H4 (cell line): ENCODE measurements around the gene CAMKK1. TPM values are rescaled to one million over a fixed set of nuclear protein-coding genes. Genes with fewer than 3 reads are reported as not detected.

Experiments used
- DNase-seq: peaks from one replicate; pipeline ENCODE4 v3.0.0-alpha.2; 2015; ENCODE audit warnings: low spot score
- total RNA-seq: library from RNA; depleted of rRNA; stranded (reverse); fragments of >200 nt; shearing (Covaris generic); gene quantifications from 2 replicates; pipeline ENCODE4 v1.2.3, GENCODE V29; 2014; rRNA removed

The CAMKK1 gene
- 2.7 and 3.5 TPM in 2 replicates for total RNA-seq

DNA sequence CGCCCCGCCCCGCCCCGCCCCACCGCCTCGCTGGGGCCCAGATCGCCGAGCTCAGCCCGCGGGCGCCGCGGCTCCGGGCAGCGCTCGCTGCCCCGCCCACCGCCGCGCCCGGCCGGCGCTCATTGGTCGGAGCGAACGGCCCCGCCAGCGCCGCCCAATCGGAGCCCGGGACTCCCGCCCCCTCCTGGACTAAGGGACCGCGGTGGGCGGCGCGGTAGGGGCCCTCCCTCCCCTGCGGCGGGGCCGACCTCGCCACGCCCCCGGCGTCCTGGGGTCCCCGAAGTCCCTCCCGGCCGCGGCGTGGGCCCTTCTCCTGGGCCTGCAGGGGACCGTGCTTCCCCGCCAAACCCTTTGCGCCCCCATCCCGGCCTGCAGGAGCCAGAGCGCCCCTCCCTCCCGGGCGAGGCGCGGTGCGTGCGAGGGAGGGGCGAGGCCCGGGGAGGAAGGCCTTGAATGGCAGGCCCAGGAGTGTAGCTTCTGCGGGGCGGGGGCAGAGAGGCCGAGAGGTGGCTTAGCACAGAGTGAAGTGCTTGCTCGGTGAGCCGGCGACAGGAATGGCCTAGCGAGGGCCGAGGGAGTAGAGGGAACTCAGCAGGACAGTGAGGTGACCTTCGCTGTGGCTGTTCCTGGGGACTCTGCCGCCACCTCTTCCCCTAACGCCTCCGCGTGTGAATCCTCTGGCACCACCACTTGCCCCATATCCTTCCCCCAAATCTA lies at the start of gene CAMKK1:
CAMKK1 (minus strand) TSS at position 51 of the 717 bp plus-strand sequence. CDS start 7,366 bp downstream, outside the sequence.
- peak; percentile 59 for DNase-seq

DNA sequence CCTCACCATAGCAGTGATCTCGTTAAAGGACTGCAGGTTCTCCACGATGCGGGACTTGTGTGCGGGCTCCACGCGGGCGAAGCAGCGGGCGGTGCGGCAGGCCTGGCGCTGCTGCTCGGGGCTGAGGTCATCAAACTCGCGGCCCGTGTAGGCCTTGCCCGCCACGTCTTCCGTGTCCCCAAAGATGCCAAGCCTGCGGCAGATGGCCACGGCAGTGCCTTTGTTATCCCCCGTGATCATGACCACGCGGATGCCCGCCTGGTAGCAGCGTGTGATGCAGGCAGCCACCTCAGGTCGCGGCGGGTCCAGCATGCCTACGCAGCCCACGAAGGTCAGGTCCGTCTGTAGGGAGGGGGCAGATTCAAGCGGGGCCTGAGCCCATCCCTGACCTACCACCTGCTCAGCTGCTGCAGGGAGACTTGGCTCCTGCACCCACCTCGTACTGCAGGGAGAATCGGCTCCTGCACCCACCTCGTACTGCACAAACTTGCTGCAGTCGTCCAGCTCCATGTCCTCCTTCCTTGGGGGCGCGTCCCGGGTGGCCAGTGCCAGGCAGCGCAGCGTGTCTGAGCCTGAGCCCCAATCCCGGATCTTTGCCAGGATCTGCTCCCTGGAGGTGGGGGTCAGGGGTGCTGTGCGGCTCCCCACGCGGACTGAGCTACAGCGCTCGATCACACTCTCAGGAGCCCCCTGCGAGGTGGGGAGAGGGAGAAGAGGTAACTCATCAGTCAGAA lies 48.3 kb upstream of the CAMKK1 start:
- DNase-seq, result no peak

DNA sequence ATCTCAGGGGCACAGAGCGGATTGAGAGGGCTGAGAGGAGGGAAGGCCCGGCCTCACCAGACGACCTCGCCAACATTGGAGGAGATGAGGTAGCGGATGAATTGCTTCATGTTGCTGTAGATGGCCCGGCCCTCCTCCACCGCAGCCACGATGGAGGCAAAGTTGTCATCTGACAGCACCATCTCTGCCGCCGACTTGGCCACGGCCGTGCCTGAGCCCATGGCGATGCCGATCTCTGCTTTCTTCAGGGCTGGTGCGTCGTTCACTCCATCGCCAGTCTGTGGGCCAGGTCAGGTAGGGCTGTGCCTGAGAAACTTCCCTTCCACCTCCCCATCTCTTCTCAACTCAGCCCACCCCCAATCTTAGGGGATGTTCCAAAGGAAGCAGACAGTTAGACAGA lies 44.5 kb upstream of the CAMKK1 start:
- no peak for DNase-seq

DNA sequence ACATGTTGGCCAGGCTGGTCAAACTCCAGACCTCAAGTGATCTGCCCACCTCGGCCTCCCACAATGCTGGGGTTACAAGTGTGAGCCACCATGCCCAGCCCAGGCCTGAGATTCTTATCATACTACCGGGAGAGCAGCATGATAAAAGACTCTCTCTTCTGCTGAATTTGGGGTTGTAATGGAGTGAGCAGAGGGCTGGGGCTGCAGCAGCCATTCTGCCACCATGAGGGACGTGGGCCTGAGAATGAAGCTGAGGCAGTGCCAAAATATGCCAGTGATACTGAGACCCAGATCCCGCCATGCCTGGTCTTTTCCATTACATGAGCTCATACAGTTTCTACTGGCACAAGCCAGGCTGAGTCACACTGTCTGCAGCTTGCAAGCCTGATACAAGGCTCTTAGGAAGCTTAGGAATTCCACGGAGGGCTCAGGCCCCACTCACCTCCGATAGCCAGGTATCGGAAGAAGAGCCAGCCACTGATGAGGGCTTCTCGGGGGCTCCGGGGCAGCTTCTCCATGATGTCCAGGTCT lies 43.0 kb upstream of the CAMKK1 start:
- no peak for DNase-seq

DNA sequence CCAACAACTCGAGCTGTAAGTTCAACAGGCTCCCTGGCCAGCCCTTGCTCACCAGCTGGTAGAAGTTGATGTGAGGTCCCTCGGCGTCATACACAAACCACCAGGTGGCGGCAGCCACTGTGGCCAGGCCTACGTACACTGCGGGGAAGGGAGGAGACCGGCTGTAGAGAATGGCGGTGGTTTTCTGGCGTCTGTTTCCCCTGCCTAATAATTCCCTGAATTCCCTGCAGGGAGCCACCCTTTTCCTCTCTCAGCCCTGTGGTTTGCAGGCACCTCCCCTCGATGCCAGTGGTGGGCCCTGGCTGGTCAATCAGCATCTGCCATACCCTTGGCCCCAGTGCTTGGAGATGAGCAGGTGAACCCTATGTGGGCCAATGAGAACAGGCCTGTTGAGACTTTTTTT lies 42.3 kb upstream of the CAMKK1 start:
- DNase-seq, result peak; percentile 60

DNA sequence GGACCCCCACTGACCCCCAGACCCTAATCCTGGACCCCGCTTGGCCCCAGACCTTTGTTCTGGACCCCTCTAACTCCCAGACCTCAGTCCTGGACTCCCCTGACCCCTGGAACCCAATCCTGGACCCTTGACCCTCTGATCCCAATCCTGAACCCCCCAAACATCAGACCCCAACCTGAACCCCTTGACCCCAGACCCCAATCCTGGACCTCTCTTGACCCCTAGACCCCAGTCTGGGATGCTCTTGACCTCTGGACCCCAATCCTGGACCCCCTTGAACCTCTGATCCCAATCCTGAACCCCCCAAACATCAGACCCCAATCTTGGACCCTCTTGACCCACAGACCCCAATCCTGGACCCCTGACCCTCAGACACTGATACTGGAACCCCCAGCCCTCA lies 36.9 kb upstream of the CAMKK1 start:
- DNase-seq, result no peak

DNA sequence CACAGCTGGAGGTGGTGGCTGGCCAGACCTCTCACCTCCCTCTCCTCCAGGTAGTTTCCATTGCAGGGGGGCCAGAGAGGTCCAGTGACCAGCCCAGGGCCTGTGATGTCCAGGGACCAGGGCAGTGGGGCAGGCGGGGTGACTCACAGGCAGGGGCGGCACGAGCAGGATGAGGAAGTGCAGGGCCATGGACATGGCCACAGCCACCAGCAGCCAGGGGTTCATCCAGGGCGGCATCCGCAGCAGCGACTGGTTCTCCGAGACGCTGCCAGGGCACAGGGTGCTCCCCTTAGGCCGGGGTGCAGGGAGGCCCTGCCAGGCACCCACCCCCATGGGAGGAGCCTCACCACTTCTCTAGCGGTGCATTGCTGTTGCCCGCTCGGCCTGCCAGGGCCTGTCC lies 36.3 kb upstream of the CAMKK1 start:
- no peak for DNase-seq

DNA sequence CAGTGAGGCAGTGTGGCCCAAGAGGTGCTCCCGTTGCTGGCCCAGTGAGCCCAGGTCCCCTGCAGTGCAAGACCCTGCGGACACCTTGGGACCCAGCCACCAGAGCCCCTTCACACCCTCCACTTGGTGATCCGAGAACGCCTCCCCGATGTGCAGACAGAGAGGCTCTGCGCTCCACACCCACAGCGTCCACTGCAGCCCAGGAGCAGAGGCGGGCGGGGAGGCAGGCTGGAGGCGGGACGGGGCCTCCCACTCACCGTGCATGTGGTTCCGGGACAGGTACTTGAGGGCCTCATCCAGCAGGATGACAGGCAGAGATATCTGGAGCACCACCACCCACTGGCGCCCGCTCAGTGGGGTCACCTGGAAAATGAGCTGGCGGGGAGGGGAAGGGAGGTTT lies 35.6 kb upstream of the CAMKK1 start:
- DNase-seq, result no peak

DNA sequence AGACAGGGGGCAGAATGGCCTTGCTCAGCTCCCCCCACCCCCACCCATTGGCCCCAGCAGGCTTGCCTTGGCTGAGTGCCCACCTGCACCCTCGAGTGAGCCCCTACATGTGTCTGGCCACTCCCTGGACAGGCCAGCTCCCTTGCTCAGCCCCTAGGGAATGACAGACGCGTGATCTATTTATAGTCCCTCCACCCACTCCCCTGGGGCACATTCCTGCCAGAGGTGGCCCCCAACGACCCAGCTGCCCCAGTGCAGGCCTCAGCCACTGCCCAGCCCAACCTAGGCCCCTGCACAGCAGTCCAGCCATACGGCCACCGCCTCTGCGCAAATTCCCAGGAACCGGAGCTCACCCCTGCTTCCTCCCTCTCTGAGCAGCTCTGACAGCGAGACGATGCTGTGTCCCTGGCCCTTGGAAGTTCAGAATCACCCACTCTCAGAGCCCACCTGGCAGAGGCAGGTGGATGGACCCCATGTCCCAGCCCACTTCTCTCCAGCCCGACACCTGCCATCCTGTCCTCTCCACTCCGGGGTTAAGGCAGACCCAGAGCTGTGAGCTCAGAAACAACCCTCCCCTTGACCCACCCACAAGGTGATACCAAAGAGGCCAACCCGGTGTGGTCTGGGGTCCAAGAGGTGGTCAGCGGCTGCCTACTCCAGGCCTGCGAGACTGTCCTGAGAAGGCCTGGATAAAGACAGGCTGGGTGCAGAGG lies 34.9 kb upstream of the CAMKK1 start:
- no peak for DNase-seq

DNA sequence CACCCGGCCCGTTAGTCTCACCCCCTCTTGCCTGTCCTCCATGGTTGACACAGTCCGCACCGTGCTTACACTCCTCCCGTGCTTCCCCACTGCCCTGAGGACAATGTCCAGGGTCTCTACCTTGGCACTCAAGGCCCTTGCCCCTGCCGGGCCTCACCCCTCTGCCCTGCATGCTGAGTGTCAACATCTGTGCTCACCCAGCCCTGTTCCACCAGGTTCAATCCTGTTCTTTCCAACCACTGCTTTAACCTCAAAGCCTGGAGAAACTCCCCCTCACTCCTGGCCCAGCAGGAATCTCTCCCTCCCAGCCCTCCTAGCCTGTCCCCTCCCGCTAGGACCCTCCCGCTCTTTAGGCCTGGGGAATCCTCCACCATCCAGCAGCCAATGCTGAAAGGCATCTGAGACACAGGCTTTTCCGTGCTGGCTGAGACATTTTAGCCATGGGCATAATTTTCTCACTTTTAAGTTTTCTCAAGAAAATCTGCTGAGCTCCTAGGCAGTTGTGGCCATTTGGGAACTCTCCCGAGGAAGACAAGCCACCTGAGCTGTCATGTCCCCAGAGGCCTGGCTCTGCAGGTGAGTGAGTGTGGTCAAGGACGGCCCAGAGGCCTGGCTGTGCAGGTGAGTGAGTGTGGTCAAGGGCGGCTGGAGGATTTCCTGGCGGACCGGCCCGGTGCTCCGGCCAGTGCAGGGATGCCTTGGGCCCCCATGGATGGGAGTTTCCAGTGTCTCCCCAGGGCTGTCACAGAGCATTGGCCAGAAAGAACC lies 34.2 kb upstream of the CAMKK1 start:
- DNase-seq, result no peak

DNA sequence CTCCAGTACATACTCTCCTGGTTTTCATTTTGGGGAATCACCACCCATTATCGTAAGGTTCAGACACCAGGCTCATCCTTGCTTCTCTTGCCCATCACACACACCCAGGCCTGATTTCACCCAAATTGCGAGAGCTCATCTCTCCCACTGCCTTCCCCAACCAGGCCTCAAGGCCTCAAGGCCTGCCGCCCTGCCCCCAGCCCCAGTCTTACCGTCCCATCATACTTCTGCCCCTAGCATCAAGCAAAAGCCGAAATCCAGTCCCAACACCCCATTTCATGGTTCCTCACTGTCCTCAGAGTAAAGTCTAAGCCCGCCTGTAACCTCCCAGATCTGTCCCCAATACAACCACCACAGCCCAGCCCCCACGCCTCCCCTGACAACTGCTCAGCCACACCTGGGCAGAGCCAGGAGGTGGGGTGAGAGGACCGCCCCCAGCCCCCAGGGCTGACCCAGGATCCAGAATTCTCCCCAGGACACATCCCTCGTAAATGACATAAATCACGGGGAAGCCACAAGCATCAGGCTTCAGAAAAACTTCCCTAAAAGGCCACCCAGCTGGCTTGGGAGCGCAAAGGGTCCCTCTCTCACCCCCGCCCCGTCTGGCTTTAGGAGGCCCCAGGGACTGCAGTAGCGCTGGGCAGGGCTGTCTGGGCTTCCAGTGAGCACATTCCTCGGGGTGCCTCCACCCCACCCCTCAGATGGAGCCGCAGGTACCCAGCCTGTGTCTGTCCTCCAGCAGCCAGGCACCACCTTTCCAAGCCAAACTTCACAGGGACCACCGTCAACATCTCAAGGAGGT lies 33.0 kb upstream of the CAMKK1 start:
- DNase-seq, result no peak

DNA sequence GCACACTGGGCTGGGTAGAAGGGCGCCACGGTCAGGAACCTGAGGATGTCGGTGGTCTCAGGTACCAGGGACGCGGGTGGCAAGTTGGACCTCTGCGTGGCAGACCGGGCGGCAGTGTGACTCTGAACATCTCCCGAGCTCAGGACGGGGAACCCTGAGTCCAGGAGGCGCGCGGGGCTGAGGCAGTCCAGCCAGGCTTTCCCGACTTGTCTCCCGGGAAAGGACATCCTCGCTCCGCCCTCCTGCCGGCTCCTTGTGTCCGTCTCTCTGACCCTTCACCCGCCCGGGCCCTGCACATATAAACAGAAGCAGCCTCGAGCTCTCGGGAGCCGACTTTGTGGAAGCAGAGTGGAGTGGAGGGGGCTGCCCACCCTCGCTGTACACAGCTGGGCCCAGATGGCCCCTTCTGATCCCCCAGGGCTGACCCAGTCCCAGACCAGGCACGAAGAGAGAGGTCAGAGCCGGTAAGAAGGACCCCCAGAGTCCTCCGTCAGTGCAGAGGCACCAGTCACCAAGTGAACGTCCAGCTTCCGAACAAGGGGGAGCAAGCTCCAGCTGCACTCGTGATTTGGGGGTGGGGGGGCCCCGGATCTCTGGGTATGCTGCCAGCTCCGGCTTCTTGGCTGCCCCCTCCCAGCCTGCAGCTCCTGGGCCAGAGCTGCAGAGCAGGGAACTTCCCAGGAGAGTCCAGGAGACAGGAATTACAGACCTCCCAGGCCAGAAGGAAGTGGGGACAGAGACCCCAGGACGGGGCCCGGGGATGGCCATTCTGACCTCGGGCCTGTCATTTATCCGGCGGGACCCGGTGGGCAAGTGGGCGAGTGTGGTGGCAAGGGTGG lies 31.9 kb upstream of the CAMKK1 start:
- DNase-seq, result no peak

DNA sequence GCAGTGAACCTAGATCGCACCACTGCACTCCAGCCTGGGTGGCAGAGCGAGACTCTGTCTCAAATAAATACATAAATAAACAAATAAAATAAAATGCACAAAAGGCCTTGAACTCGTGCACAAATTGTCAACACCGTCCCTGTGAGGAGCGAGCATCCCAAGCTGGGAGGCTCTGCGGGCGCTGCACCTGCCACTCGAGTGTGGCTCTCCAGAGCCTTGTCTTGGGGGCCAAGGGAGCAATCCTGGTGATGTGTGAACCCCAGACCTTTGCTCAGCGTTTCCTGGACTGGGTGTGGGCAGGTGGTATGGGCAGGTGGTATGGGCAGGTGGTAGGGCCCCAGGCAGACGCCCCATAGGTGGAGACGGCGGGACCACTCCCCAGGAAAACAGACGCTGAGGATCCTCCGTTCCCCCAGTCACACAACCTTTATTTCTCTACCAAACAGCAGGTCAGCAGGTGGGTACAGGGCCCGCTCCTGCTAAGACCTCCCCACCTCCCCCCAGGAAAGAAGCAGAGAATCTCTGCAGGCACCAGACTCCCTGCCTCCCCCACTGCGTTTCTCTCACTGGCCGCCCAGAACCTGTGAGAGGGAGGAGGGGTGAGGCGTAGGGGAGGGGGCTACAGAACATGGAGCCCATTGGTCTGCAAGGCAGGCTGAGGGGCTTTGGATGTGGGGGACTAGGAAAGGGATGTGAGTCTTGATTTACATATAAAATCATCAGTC lies 30.8 kb upstream of the CAMKK1 start:
- no peak for DNase-seq

DNA sequence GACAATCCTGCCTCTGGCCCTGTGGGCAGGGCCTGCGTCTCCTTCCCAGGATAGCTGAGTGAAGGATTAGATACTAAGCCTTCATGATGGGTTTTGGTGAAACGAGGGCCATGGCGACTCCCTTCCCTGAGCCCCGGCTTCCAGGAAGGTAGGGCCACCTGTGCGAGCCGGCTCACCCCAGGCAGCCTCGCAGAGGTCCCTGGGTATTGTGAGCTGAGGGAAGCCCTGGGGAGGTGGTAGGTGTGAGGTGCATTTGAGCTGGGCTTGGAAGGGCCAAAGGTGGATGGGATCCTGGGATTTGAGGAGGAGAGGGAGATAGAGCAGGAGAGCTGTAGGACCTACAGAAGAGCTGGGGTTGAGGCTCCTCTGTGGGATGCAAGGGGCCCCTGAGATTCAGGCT lies 29.9 kb upstream of the CAMKK1 start:
- DNase-seq, result no peak

DNA sequence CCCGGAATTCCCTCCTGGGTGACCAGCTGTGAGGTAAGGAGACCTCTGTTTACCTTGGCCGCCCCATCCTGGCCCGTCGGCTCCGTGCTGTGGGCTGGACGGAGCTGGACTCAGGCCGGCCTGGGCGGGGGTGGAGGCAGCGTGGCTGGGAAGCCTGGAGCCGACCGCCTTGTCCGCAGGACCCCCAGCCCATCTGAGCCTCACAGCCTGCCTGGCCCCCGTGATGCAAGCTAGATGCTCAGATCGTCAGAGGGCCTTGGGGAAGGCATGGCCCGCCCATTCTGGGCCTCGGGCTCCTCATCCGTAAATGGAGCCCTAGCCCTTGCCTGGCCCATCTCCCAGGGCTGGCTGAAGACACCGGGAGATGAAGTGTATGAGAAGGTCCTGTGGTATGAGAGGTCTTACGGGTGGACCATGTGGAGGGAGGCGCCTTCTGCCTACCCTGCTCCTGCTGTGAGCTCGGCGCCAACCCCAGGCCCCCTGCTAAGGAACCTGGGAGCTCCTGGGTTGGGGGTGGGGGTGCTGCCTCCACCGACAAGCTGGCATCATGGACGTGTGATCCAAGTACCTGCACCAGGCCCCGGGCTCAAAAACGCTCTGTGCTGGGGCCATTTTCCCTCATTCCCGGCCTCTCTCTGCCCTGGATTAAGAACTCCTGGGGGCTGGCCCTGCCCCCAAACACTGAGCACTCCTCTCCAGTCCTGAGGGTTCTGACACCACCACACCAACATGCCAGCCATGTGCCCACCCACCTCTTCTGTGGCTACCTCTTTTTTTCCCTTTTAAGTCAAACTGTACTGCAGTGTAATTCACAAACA lies 28.9 kb upstream of the CAMKK1 start:
- no peak for DNase-seq

DNA sequence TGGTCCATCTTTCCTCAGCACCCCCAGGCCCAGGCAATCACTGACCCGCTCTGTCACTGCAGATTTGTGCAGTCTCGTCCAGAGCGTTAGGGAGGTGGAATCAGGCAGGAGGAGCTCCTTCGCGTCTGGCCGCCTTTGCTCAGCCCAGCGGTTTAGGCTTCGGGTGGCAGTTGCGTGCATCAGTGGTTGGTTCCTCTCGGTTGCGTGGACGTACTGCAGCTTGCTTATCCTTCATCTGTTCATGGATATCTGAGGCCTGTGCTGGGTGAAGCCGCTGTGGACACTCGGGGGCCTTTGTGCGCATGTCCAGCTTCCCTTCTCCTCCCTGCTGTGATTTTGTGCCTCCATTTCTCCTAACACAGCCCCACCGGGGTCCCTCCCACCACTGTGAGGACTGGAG lies 28.2 kb upstream of the CAMKK1 start:
- no peak for DNase-seq

DNA sequence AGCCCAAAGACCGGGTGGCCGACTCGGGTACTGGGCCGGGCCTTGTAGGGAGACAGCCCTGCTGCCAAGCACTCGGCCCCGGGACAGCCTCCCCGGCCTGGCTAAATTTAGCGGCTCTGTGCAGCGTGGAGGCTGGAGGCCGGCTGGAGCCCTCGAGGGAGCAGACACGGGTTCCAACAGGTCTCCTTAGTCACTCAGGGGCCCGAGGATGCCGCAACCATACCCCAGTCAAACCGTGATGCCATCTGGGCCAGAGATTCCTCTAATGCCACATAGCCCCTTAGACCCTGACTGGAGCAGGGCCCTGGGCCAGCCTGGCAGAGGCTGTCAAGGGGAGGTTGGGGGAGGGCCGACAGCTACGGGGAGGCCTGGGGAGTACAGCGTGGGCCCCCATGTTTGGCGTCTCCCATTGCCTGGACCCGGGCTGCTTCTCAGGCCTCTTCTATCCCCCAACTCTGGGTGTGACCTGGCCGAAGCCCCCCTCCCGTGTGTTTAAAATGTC lies 26.3 kb upstream of the CAMKK1 start:
- DNase-seq, result no peak
